A549 (cell line): Measurements from ENCODE around the gene RHBG. TPM values are rescaled to one million over a fixed set of nuclear protein-coding genes. Genes with fewer than 3 reads are reported as not detected.

Experiments used
- ATAC-seq, 2 experiments: fragments of 200-7000 bp in 1 of 2; fragments of >200 bp in 1 of 2; cut with Nextera tagmentation in 1 of 2; cut with Tn5 transposase in 1 of 2; 3 replicates each; pipeline versions ENCODE4 v1.8.0 to v1.9.1; 2018 to 2020; ENCODE audit warnings: mild to moderate bottlenecking in 1 of 2, moderate library complexity in 1 of 2
- CTCF ChIA-PET: fragments of 300-600 bp; sonication (Branson Sonifier 250); formaldehyde crosslinking; extraction: SDS; loops from one replicate; lab custom pipeline; 2021; ENCODE audit warnings: antibody characterized with exemption, inconsistent platforms; lab: Yijun Ruan, JAX
- POLR2A ChIA-PET: fragments of 350-600 bp; formaldehyde crosslinking; extraction: SDS; loops from one replicate; lab custom pipeline; 2021; ENCODE audit warnings: antibody characterized with exemption, inconsistent platforms; lab: Yijun Ruan, JAX
- DNase-seq, 2 experiments: peaks; one replicate each; pipeline versions ENCODE4 v3.0.0 to v3.0.0-alpha.2; 2011 to 2016; ENCODE audit warnings: low read depth in 1 of 2, low spot score in 1 of 2
- FAIRE-seq: peaks from 2 replicates; lab custom pipeline; 2011; peaks lifted over from hg19 to GRCh38; lab: Jason Lieb, UNC
- H3K27ac ChIP-seq, 2 experiments: fragments of >200 bp; sonication (Bioruptor Twin); formaldehyde crosslinking; 3 replicates each; pipeline ENCODE4 v1.5.1; 2016 to 2017
- H3K4me1 ChIP-seq: fragments of >200 bp; sonication (Bioruptor Twin); formaldehyde crosslinking; 3 replicates; pipeline ENCODE4 v1.6.1; 2016
- H3K4me2 ChIP-seq: fragments of >200 bp; sonication (Bioruptor Twin); formaldehyde crosslinking; 3 replicates; pipeline ENCODE4 v1.6.1; 2016
- H3K4me3 ChIP-seq: fragments of >200 bp; sonication (Bioruptor Twin); formaldehyde crosslinking; 3 replicates; pipeline ENCODE4 v1.5.1; 2016
- H3K9me3 ChIP-seq: fragments of >200 bp; sonication (Bioruptor Twin); formaldehyde crosslinking; 3 replicates; pipeline ENCODE4 v1.6.1; 2016
- BHLHE40 ChIP-seq: IDR thresholded peaks from 2 replicates; pipeline ENCODE4 v1.6.1; 2012; ENCODE audit warnings: low read depth, low read length, inconsistent platforms
- CBX2 ChIP-seq: fragments of 200-600 bp; sonication (generic); IDR thresholded peaks from 2 replicates; pipeline ENCODE4 v1.6.1; 2016; ENCODE audit warnings: low read depth, mild to moderate bottlenecking, borderline replicate concordance
- CBX8 ChIP-seq: fragments of 200-600 bp; sonication (generic); IDR thresholded peaks from 2 replicates; pipeline ENCODE4 v1.6.1; 2016
- CHD2 ChIP-seq: fragments of 150-350 bp; IDR thresholded peaks from 2 replicates; pipeline ENCODE4 v1.6.1; 2014; ENCODE audit warnings: low read length; ENCODE audit not compliant: partially characterized antibody
- ESRRA ChIP-seq: fragments of 150-350 bp; IDR thresholded peaks from 2 replicates; pipeline ENCODE4 v1.6.1; 2014; ENCODE audit warnings: mild to moderate bottlenecking, low read length, borderline replicate concordance
- FOSB ChIP-seq: fragments of 250-450 bp; sonication (Bioruptor Pico); IDR thresholded peaks from 2 replicates; pipeline ENCODE4 v1.5.0; 2020; ENCODE audit warnings: mild to moderate bottlenecking, moderate library complexity
- FOSL2 ChIP-seq, 2 experiments: fragments of 450-650 bp in 1 of 2; fragments of >200 bp in 1 of 2; sonication (Bioruptor Twin) in 1 of 2; formaldehyde crosslinking; IDR thresholded peaks; 2 replicates each; pipeline versions ENCODE4 v1.5.0 to v1.6.1; 2016 to 2020; ENCODE audit warnings: mild to moderate bottlenecking in 1 of 2, moderate library complexity in 1 of 2
- FOXS1 ChIP-seq: fragments of 250-450 bp; sonication (Bioruptor Pico); IDR thresholded peaks from 2 replicates; pipeline ENCODE4 v1.5.0; 2020; ENCODE audit warnings: mild to moderate bottlenecking, moderate library complexity
- GATA3 ChIP-seq: IDR thresholded peaks from 2 replicates; pipeline ENCODE4 v1.6.1; 2012; ENCODE audit warnings: borderline replicate concordance
- HOXB13 ChIP-seq: fragments of 250-450 bp; sonication (Bioruptor Pico); IDR thresholded peaks from 2 replicates; pipeline ENCODE4 v1.5.0; 2020; ENCODE audit warnings: low read depth, mild to moderate bottlenecking, moderate library complexity
- HOXB5 ChIP-seq: fragments of 250-450 bp; sonication (Bioruptor Pico); IDR thresholded peaks from 2 replicates; pipeline ENCODE4 v1.5.0; 2020; ENCODE audit warnings: mild to moderate bottlenecking, moderate library complexity
- JUN ChIP-seq, 2 experiments: fragments of >200 bp; sonication (Bioruptor Twin); formaldehyde crosslinking; IDR thresholded peaks; 2 replicates in 1 of 2; 3 replicates in 1 of 2; pipeline ENCODE4 v1.6.1; 2016 to 2017
- JUNB ChIP-seq: fragments of >200 bp; sonication (Bioruptor Twin); formaldehyde crosslinking; IDR thresholded peaks from 2 replicates; pipeline ENCODE4 v1.6.1; 2016
- MAFK ChIP-seq: fragments of 450-650 bp; IDR thresholded peaks from 2 replicates; pipeline ENCODE4 v1.6.1; 2014; ENCODE audit not compliant: partially characterized antibody
- MAZ ChIP-seq: fragments of 150-350 bp; IDR thresholded peaks from 2 replicates; pipeline ENCODE4 v1.6.1; 2014; ENCODE audit warnings: antibody characterized with exemption, low read depth, low read length, borderline replicate concordance
- NFE2L2 ChIP-seq: fragments of 150-350 bp; conservative IDR thresholded peaks from 2 replicates; pipeline ENCODE4 v1.6.1; 2014; ENCODE audit warnings: low read length
- SREBF2 ChIP-seq: fragments of 450-650 bp; IDR thresholded peaks from 2 replicates; pipeline ENCODE4 v1.6.1; 2014; ENCODE audit warnings: mild to moderate bottlenecking, moderate library complexity
- TFCP2L1 ChIP-seq: fragments of 250-450 bp; sonication (Bioruptor Pico); IDR thresholded peaks from 2 replicates; pipeline ENCODE4 v1.5.0; 2021; ENCODE audit warnings: mild to moderate bottlenecking
- ZC3H11A ChIP-seq: fragments of 450-650 bp; IDR thresholded peaks from 2 replicates; pipeline ENCODE4 v1.6.1; 2014; ENCODE audit warnings: antibody characterized with exemption, mild to moderate bottlenecking
- ZFP36 ChIP-seq: fragments of 450-650 bp; IDR thresholded peaks from 2 replicates; pipeline ENCODE4 v1.6.1; 2014; ENCODE audit warnings: borderline replicate concordance; ENCODE audit not compliant: partially characterized antibody
- WGBS: methylation state at CpG from one replicate; pipeline ENCODE4 v1.1.6; 2017; ENCODE audit errors: missing lambda C conversion rate; 5-methylcytosine and 5-hydroxymethylcytosine counted together
- polyA plus RNA-seq, 4 experiments: library from polyadenylated mRNA; depleted of rRNA in 3 of 4; stranded (reverse); fragments of >200 nt; fragmentation: RNase III in 1 of 4; extraction: RNeasy Plus Mini Kit Qiagen cat#74134 plus additional on column Dnase treatment in 1 of 4; gene quantifications; 2 replicates in 3 of 4; 3 replicates in 1 of 4; pipeline ENCODE4 v1.2.3, GENCODE V29; 2011 to 2017
- TF ChIP-seq, protein P1 (sequence below): fragments of >200 bp; sonication (Bioruptor Twin); formaldehyde crosslinking; IDR thresholded peaks from 3 replicates; pipeline ENCODE4 v1.5.1; 2016
- TF ChIP-seq, protein P2 (sequence below): IDR thresholded peaks from 2 replicates; pipeline ENCODE4 v1.6.1; 2012
- TF ChIP-seq, protein P3 (sequence below): IDR thresholded peaks from 2 replicates; pipeline ENCODE4 v1.6.1; 2012
- TF ChIP-seq, protein P4 (sequence below): fragments of 150-350 bp; IDR thresholded peaks from 2 replicates; pipeline ENCODE4 v1.6.1; 2014; ENCODE audit warnings: low read depth, mild to moderate bottlenecking, low read length

Gene RHBG
- polyA plus RNA-seq, 2 of the 4 experiments (the other 2 are of a cell fraction) = 0.06 TPM; not detected in 1

DNA sequence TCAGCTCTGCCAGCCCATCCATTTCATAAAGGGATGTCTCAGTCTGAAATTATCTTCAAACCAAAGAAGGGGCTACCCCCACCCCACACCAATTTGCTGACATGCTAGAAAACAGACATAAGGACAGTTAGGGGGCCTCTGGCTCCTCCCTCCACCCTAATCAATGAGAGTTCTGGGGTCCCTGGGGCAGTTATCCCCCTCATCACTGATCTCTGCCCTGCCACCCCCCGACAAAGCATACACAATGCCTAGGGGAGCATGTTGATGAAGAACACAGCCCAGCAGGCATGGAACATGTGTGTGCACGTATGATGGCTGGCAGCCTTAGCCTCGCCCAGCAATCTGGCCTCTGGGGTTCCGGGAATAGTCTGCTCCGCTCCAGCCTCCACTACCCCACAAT lies 58.9 kb downstream of the RHBG start:
- WGBS = 58% methylated on average over 5 of the region's 5 CpGs
- no peak for DNase-seq
- FAIRE-seq = no peak
- TF ChIP-seq MAFK = peak; percentile 36
- TF ChIP-seq JUNB = no peak
- ChIA-PET CTCF (interaction anchor here (0.7 to 10.4 kb wide), 4 partner anchors 11 to 43 kb away, joined by 3 to 146 read pairs (median 37); no protein-coding TSS in a partner anchor), POLR2A (no interaction called here)
- Histone ChIP-seq H3K27ac (no peak overlapping the region), H3K4me1 (no peaks in the 10 kb centered on the region), H3K4me3 (no peak overlapping the region), H3K4me2 (no peak overlapping the region), H3K9me3 (no peaks in the 10 kb centered on the region)
- ATAC-seq = no peak

DNA sequence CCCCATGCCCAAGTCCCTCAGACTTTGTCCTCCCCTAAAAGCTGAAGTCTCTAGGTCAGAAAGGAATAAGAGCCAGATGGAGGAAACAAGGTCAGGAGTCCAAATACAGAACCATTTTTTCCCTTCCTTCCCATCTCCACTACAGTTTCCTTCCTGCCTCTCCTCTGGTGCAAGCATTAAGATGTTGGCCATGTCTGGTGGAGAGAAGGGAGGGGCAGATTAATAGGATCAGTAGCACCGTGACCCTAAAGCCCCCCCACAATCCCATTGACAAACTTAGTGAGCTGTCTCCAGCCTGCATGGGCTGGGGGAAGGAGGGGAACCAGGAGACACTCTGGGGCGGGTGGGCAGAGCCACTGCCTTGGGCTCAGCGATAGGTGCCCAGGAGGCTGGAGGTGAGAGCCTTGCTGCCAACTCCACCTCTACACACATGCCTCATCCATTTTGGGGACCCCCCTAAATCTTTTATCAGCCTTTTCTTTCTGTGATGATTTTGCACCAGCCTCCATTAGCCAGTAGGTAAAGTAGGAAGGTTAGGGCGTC lies 59.8 kb downstream of the RHBG start:
- ATAC-seq = peak in 1 of 2 experiments; percentile 11; a peak in 1 of 6 replicates
- no peak overlapping the region for H3K4me2 ChIP-seq
- H3K4me3 ChIP-seq = no peak overlapping the region
- no peaks in the 10 kb centered on the region for H3K4me1 ChIP-seq
- H3K27ac ChIP-seq = no peak overlapping the region
- TF ChIP-seq CBX8 (no peak), SREBF2 (no peak), FOSB (CRISPR knock-in tag) (no peak), GATA3 (no peak), ESRRA (no peak), BHLHE40 (no peak)
- TF ChIP-seq, protein P1, sequence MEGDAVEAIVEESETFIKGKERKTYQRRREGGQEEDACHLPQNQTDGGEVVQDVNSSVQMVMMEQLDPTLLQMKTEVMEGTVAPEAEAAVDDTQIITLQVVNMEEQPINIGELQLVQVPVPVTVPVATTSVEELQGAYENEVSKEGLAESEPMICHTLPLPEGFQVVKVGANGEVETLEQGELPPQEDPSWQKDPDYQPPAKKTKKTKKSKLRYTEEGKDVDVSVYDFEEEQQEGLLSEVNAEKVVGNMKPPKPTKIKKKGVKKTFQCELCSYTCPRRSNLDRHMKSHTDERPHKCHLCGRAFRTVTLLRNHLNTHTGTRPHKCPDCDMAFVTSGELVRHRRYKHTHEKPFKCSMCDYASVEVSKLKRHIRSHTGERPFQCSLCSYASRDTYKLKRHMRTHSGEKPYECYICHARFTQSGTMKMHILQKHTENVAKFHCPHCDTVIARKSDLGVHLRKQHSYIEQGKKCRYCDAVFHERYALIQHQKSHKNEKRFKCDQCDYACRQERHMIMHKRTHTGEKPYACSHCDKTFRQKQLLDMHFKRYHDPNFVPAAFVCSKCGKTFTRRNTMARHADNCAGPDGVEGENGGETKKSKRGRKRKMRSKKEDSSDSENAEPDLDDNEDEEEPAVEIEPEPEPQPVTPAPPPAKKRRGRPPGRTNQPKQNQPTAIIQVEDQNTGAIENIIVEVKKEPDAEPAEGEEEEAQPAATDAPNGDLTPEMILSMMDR = no peak
- TF ChIP-seq, protein P2, sequence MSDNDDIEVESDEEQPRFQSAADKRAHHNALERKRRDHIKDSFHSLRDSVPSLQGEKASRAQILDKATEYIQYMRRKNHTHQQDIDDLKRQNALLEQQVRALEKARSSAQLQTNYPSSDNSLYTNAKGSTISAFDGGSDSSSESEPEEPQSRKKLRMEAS = no peak
- TF ChIP-seq, protein P3, sequence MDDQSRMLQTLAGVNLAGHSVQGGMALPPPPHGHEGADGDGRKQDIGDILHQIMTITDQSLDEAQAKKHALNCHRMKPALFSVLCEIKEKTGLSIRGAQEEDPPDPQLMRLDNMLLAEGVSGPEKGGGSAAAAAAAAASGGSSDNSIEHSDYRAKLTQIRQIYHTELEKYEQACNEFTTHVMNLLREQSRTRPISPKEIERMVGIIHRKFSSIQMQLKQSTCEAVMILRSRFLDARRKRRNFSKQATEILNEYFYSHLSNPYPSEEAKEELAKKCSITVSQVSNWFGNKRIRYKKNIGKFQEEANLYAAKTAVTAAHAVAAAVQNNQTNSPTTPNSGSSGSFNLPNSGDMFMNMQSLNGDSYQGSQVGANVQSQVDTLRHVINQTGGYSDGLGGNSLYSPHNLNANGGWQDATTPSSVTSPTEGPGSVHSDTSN = no peak
- WGBS = 74% methylated on average over 4 of the region's 4 CpGs
- CTCF ChIA-PET = interaction anchor here (1.8 to 10.4 kb wide), 4 partner anchors 12 to 44 kb away, joined by 3 to 146 read pairs (median 37); no protein-coding TSS in a partner anchor
- H3K9me3 ChIP-seq = no peaks in the 10 kb centered on the region
- no peak for FAIRE-seq
- POLR2A ChIA-PET = no interaction called here
- DNase-seq = no peak

DNA sequence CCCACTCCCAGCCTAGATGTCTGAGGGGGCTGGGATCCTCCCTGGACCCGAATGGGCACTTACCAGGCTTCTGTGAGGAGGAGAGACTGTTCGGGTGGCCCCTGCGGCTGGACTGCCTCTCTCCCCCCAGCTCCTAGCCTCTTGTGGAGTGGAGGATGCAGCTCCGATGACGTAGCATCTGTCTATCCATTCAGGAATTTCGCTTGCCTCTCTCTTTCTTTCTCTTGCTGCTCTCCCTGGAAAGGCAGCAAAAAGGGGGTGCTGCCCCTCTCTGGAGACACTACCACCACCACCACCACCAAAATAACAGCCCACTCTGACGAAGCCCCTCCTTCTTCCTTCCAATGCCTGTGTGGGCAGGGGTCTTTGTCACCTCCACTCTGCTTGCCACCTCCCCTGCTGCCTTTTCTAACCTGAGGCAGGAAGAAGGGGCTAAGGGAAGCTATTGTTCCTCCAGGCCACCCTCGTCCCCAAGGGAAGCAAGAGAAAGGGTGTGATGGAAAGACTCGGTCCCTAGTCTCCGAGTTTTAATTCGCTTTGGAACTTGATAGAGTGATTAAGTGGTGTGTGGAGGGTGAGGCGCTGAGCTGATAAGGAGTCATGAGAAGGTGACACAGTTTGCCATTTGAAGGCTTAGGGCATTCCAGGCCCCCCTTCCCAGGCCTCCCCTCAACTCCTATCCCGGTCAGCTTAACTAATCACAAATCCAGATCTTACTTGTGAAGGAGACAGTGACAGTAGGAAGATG lies 60.5 kb downstream of the RHBG start:
- Histone ChIP-seq H3K9me3 (no peaks in the 10 kb centered on the region), H3K4me3 (no peak overlapping the region), H3K27ac (no peak overlapping the region), H3K4me1 (no peaks in the 10 kb centered on the region), H3K4me2 (no peak overlapping the region)
- POLR2A ChIA-PET = no interaction called here
- WGBS = 50% methylated on average over 13 of the region's 13 CpGs
- no peak for ATAC-seq
- CTCF ChIA-PET = interaction anchor here (1.0 to 10.4 kb wide), 5 partner anchors 13 to 73 kb away, joined by 3 to 146 read pairs (median 13); no protein-coding TSS in a partner anchor
- FAIRE-seq = no peak
- TF ChIP-seq JUNB (no peak), TFCP2L1 (no peak), HOXB13 (CRISPR knock-in tag) (no peak), ZFP36 (no peak), ZC3H11A (no peak), MAZ (no peak), FOSL2 (IDR thresholded peaks at IDR 0.05) (no peak), FOSL2 (CRISPR knock-in tag; IDR thresholded peaks at IDR 0.05) (no peak), FOSB (CRISPR knock-in tag) (no peak), CHD2 (no peak), HOXB5 (CRISPR knock-in tag) (no peak), FOXS1 (CRISPR knock-in tag) (no peak), CBX2 (no peak), NFE2L2 (no peak), JUN (IDR thresholded peaks at IDR 0.05) (no peak), ESRRA (no peak)
- TF ChIP-seq, protein P4, sequence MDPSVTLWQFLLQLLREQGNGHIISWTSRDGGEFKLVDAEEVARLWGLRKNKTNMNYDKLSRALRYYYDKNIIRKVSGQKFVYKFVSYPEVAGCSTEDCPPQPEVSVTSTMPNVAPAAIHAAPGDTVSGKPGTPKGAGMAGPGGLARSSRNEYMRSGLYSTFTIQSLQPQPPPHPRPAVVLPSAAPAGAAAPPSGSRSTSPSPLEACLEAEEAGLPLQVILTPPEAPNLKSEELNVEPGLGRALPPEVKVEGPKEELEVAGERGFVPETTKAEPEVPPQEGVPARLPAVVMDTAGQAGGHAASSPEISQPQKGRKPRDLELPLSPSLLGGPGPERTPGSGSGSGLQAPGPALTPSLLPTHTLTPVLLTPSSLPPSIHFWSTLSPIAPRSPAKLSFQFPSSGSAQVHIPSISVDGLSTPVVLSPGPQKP = no peak
- TF ChIP-seq, all 56 proteins: peak for 0
- DNase-seq = no peak
